K562 (cell line): ENCODE measurements around the gene TSEN54. TPM values are rescaled to one million over a fixed set of nuclear protein-coding genes. Genes with fewer than 3 reads are reported as not detected.

ENCODE experiments used
- ELF1 ChIP-seq: fragments of 200-800 bp; sonication (Bioruptor generic); IDR thresholded peaks from 2 replicates; pipeline ENCODE4 v1.6.1; 2016; ENCODE audit warnings: missing genetic modification characterization, missing compliant biosample characterization
- EP300 ChIP-seq: IDR thresholded peaks from 2 replicates; pipeline ENCODE4 v1.6.1; 2012; ENCODE audit warnings: low read length, improper control_type of control experiment
- KAT2B ChIP-seq: IDR thresholded peaks from one replicate; pipeline ENCODE4 v1.6.1; 2012; ENCODE audit warnings: low read depth, mild to moderate bottlenecking, control low read depth, inconsistent platforms, low read length, moderate library complexity
- KAT7 ChIP-seq: sonication (generic); formaldehyde crosslinking; IDR thresholded peaks from 2 replicates; pipeline ENCODE4 v1.8.0; 2022; ENCODE audit warnings: missing genetic modification reagents, mild to moderate bottlenecking, borderline replicate concordance
- RBM17 ChIP-seq: fragments of 200-400 bp; formaldehyde crosslinking; IDR thresholded peaks from 2 replicates; pipeline ENCODE4 v1.6.1; 2017; ENCODE audit warnings: low read depth, mild to moderate bottlenecking, low read length, borderline replicate concordance
- SIN3A ChIP-seq, 2 experiments: fragments of 150-350 bp in 1 of 2; IDR thresholded peaks; 2 replicates each; pipeline ENCODE4 v1.6.1; 2011 to 2016; ENCODE audit warnings: borderline replicate concordance in 2 of 2, low read depth in 2 of 2, low read length in 2 of 2, mild to moderate bottlenecking in 2 of 2, moderate library complexity in 2 of 2; ENCODE audit not compliant: control insufficient read depth in 1 of 2
- SP1 ChIP-seq: sonication (generic); formaldehyde crosslinking; IDR thresholded peaks from 2 replicates; pipeline ENCODE4 v1.8.1; 2022; ENCODE audit warnings: mild to moderate bottlenecking, missing genetic modification reagents
- STAT5B ChIP-seq: fragments of 250-450 bp; sonication (Bioruptor Pico); IDR thresholded peaks from 2 replicates; pipeline ENCODE4 v1.8.0; 2021; ENCODE audit warnings: mild to moderate bottlenecking, inconsistent platforms
- TEAD1 ChIP-seq, 2 experiments: fragments of 450-650 bp in 1 of 2; sonication (generic) in 1 of 2; formaldehyde crosslinking; IDR thresholded peaks; 2 replicates each; pipeline versions ENCODE4 v1.4.0 to v1.8.0; 2020 to 2022; ENCODE audit warnings: mild to moderate bottlenecking in 2 of 2, missing genetic modification reagents in 1 of 2
- XRCC4 ChIP-seq: IDR thresholded peaks from one replicate; pipeline ENCODE4 v1.6.1; 2011; ENCODE audit not compliant: insufficient read depth, insufficient read length; ENCODE audit errors: extremely low read depth
- ZBTB40 ChIP-seq, 2 experiments: fragments of 450-650 bp in 1 of 2; sonication (generic) in 1 of 2; formaldehyde crosslinking in 1 of 2; IDR thresholded peaks; 2 replicates each; pipeline versions ENCODE4 v1.7.1 to v1.9.0; 2016 to 2022; ENCODE audit warnings: inconsistent platforms in 1 of 2, mild to moderate bottlenecking in 1 of 2, missing genetic modification reagents in 1 of 2
- ZBTB8A ChIP-seq: fragments of 450-650 bp; IDR thresholded peaks from 2 replicates; pipeline ENCODE4 v1.6.1; 2018; ENCODE audit warnings: mild to moderate bottlenecking, moderate library complexity; ENCODE audit not compliant: partially characterized antibody
- ZC3H4 ChIP-seq: sonication (generic); formaldehyde crosslinking; IDR thresholded peaks from 2 replicates; pipeline ENCODE4 v1.9.0; 2021; ENCODE audit warnings: missing genetic modification reagents, borderline replicate concordance
- ZNF217 ChIP-seq: sonication (generic); formaldehyde crosslinking; IDR thresholded peaks from 2 replicates; pipeline ENCODE4 v1.8.0; 2022; ENCODE audit warnings: mild to moderate bottlenecking, missing genetic modification reagents
- ZNF408 ChIP-seq: fragments of 250-450 bp; sonication (Bioruptor Pico); IDR thresholded peaks from 2 replicates; pipeline ENCODE4 v1.4.0; 2020; ENCODE audit warnings: low read depth, mild to moderate bottlenecking, moderate library complexity
- ZNF707 ChIP-seq: fragments of 250-450 bp; sonication (Bioruptor Pico); conservative IDR thresholded peaks from 2 replicates; pipeline ENCODE4 v1.8.0; 2022; ENCODE audit warnings: inconsistent platforms, mild to moderate bottlenecking, moderate library complexity
- ZZZ3 ChIP-seq: fragments of 450-650 bp; IDR thresholded peaks from 2 replicates; pipeline ENCODE4 v1.6.1; 2016; ENCODE audit warnings: antibody characterized with exemption, mild to moderate bottlenecking, moderate library complexity
- polyA plus RNA-seq, 8 experiments: library from polyadenylated mRNA; depleted of rRNA in 4 of 8; stranded (reverse) in 5 of 8; unstranded in 3 of 8; fragments of >200 nt; fragmentation: Nextera tagmentation in 2 of 8; fragmentation: Illumina TruSeq in 1 of 8; extraction: Ambion mirVana in 2 of 8; extraction: Trizol in 1 of 8; gene quantifications; 2 replicates each; pipeline versions ENCODE4 v1.2.1 to v1.2.3, GENCODE V29; 2011 to 2014; ENCODE audit warnings: inconsistent platforms in 1 of 8, missing spikeins in 1 of 8
- total RNA-seq, 7 experiments: library from RNA; depleted of rRNA in 6 of 7; stranded (reverse); fragments of >200 nt in 6 of 7; fragmentation: Illumina TruSeq in 2 of 7; extraction: Trizol in 2 of 7; gene quantifications; 2 replicates each; pipeline versions ENCODE4 v1.2.1 to v1.2.3, GENCODE V29; 2011 to 2021; ENCODE audit warnings: low replicate concordance in 1 of 7
- TF ChIP-seq, protein P1 (sequence below): fragments of 450-650 bp; formaldehyde crosslinking; IDR thresholded peaks from 2 replicates; pipeline ENCODE4 v1.4.0; 2020; ENCODE audit warnings: mild to moderate bottlenecking

Gene TSEN54
- total and polyA plus RNA-seq, 9 of the 15 experiments (the other 6 are each of a cell fraction or from before 2014, with no cell fraction given), result 5.9 to 64.3 (median 48.9) TPM

DNA sequence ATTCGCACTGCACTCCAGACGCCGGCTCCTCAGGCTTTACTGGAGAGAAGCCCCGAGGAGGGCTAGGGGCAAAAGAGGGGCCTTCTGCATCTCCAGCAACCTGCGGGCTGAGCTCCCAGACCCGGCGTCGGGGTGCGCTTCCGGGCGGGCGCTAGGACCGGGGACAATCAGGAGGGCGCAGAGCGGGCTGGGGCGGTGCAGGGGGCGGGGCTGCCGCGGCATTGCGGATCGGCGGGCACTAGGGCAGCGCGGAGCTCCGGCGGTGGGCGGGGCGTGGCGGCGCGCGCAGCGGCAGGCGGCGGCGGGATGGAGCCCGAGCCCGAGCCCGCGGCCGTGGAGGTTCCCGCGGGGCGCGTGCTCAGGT lies at the start of gene TSEN54 (continued):
- TF ChIP-seq ZBTB40 (IDR thresholded peaks at IDR 0.05), result no peak
- no peak for TF ChIP-seq ZBTB40 (CRISPR knock-in tag; IDR thresholded peaks at IDR 0.05)
- TF ChIP-seq ZNF408 (CRISPR knock-in tag), result no peak
- no peak for TF ChIP-seq RBM17
- no peak; the same call in 1 of the 2 replicates for TF ChIP-seq EP300
- no peak for TF ChIP-seq STAT5B
- TF ChIP-seq ZNF217 (CRISPR knock-in tag), result no peak
- TF ChIP-seq SP1 (CRISPR knock-in tag), result peak; percentile 86
- TF ChIP-seq TEAD1 (CRISPR knock-in tag; IDR thresholded peaks at IDR 0.05), result no peak
- TF ChIP-seq ZNF707 (CRISPR knock-in tag), result no peak
- 0 out of 2 replicates have a peak, but pooled peaks have one; percentile 5 for TF ChIP-seq KAT7 (CRISPR knock-in tag)
- TF ChIP-seq KAT2B, result no peak
- peak; percentile 59 to 90 for TF ChIP-seq SIN3A (IDR thresholded peaks at IDR 0.05; ENCODE audit: borderline replicate concordance in 2 of 2, control insufficient read depth in 1 of 2, low read depth in 2 of 2, low read length in 2 of 2)
- peak; percentile 96 for TF ChIP-seq ELF1
- no peak for TF ChIP-seq ZC3H4 (CRISPR knock-in tag)
- TF ChIP-seq XRCC4, result no peak
- no peak for TF ChIP-seq ZZZ3
- TF ChIP-seq, protein P1, sequence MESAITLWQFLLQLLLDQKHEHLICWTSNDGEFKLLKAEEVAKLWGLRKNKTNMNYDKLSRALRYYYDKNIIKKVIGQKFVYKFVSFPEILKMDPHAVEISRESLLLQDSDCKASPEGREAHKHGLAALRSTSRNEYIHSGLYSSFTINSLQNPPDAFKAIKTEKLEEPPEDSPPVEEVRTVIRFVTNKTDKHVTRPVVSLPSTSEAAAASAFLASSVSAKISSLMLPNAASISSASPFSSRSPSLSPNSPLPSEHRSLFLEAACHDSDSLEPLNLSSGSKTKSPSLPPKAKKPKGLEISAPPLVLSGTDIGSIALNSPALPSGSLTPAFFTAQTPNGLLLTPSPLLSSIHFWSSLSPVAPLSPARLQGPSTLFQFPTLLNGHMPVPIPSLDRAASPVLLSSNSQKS (CRISPR knock-in tag), result no peak
- TF ChIP-seq ZBTB8A, result no peak
